H1 (cell line): ENCODE results near the gene PCDH7. TPM values are rescaled to one million over a fixed set of nuclear protein-coding genes. Genes with fewer than 3 reads are reported as not detected.

Experiments
- ASH2L ChIP-seq: fragments of 200-600, 300-600 bp; sonication (generic); IDR thresholded peaks from one replicate; pipeline ENCODE4 v1.7.1; 2017; ENCODE audit warnings: low read length
- CBX5 ChIP-seq: fragments of 300-800, 300-1000 bp; sonication (generic); IDR thresholded peaks from 2 replicates; pipeline ENCODE4 v1.7.1; 2016; ENCODE audit warnings: antibody characterized with exemption, low read length, low read depth
- CHD2 ChIP-seq: IDR thresholded peaks from 2 replicates; pipeline ENCODE4 v1.6.1; 2012; ENCODE audit warnings: low read length, improper control_type of control experiment
- EZH2 ChIP-seq: fragments of 200-600 bp; sonication (generic); IDR thresholded peaks from 2 replicates; pipeline ENCODE4 v1.7.1; 2012; ENCODE audit warnings: low read depth, mild to moderate bottlenecking, moderate library complexity, low read length, inconsistent platforms; ENCODE audit not compliant: severe bottlenecking
- HDAC2 ChIP-seq, 2 experiments: fragments of 300-600 bp in 1 of 2; sonication (generic) in 1 of 2; IDR thresholded peaks; 2 replicates each; pipeline ENCODE4 v1.6.1; 2011 to 2012; ENCODE audit warnings: low read depth in 2 of 2, low read length in 2 of 2, mild to moderate bottlenecking in 2 of 2, moderate library complexity in 2 of 2, borderline replicate concordance in 1 of 2, inconsistent platforms in 1 of 2
- HDAC6 ChIP-seq: IDR thresholded peaks from one replicate; pipeline ENCODE4 v1.7.1; 2012; ENCODE audit warnings: low read depth, mild to moderate bottlenecking, inconsistent platforms, low read length, moderate library complexity
- MAX ChIP-seq: IDR thresholded peaks from 2 replicates; pipeline ENCODE4 v1.6.1; 2012; ENCODE audit warnings: inconsistent platforms
- NRF1 ChIP-seq: IDR thresholded peaks from 2 replicates; pipeline ENCODE4 v1.6.1; 2011; ENCODE audit warnings: mild to moderate bottlenecking, low read depth, low read length, improper control_type of control experiment
- RBBP5 ChIP-seq: IDR thresholded peaks from 2 replicates; pipeline ENCODE4 v1.7.1; 2012; ENCODE audit warnings: low read depth, mild to moderate bottlenecking, inconsistent platforms, low read length, moderate library complexity, borderline replicate concordance
- SAP30 ChIP-seq: fragments of 300-600 bp; sonication (generic); IDR thresholded peaks from 2 replicates; pipeline ENCODE4 v1.7.1; 2012; ENCODE audit warnings: low read length, moderate library complexity, mild to moderate bottlenecking, inconsistent platforms; ENCODE audit not compliant: insufficient read depth, insufficient replicate concordance
- SP2 ChIP-seq: IDR thresholded peaks from 2 replicates; pipeline ENCODE4 v1.6.1; 2012; ENCODE audit warnings: mild to moderate bottlenecking, low read length, inconsistent platforms
- SUZ12 ChIP-seq: fragments of 200-600 bp; sonication (generic); IDR thresholded peaks from 2 replicates; pipeline ENCODE4 v1.6.1; 2012; ENCODE audit warnings: mild to moderate bottlenecking, inconsistent platforms, low read length, moderate library complexity, mixed read lengths
- TAF1 ChIP-seq: IDR thresholded peaks from 2 replicates; pipeline ENCODE4 v1.6.1; 2011; ENCODE audit warnings: mild to moderate bottlenecking, low read depth, low read length
- TCF12 ChIP-seq: IDR thresholded peaks from 2 replicates; pipeline ENCODE4 v1.6.1; 2011; ENCODE audit warnings: low read depth, mild to moderate bottlenecking, low read length
- polyA plus RNA-seq, 7 experiments: library from polyadenylated mRNA; depleted of rRNA in 3 of 7; stranded (reverse) in 5 of 7; unstranded in 2 of 7; fragments of >200 nt in 5 of 7; fragments of 200-250 nt in 2 of 7; gene quantifications; 1 replicate in 5 of 7; 2 replicates in 1 of 7; 4 replicates in 1 of 7; pipeline versions ENCODE4 v1.2.1 to v1.2.3, GENCODE V29; 2011 to 2013; ENCODE audit warnings: missing spikeins in 2 of 7, mixed read lengths in 2 of 7
- total RNA-seq: library from RNA; stranded (reverse); fragmentation: NEBNext Ultra II Directional; extraction: Animal tissue kit (Norgen Biotek cat#: 25700); gene quantifications from 2 replicates; pipeline ENCODE4 v1.2.1, GENCODE V29; 2021

Gene PCDH7
- total and polyA plus RNA-seq, 2 of the 8 experiments (the other 6 are each of a cell fraction or from before 2014, with no cell fraction given): 3.1 to 6.1 TPM

GRCh38 chr4:30722359-30723200 is 2.4 kb downstream of the PCDH7 start (continued):
- TF ChIP-seq MAX (0 out of 2 replicates have a peak, but pooled peaks have one; percentile 27), HDAC6 (no peak), EZH2 (peak; percentile 83), CHD2 (no peak), TCF12 (no peak), SUZ12 (peak; percentile 88), HDAC2 (IDR thresholded peaks at IDR 0.05; ENCODE audit: borderline replicate concordance in 1 of 2, low read depth in 2 of 2, low read length in 2 of 2) (no peak), ASH2L (peak; percentile 47), TAF1 (no peak), CBX5 (no peak), NRF1 (no peak), RBBP5 (peak; percentile 63; the same call in 1 of the 2 replicates), SP2 (no peak), SAP30 (peak; percentile 26)
